Stimulated activated CD8-positive, alpha-beta memory T cell treated with anti-CD3 and anti-CD28 coated beads, Interleukin-15, amount 100 ng/mL, for 24 hours (primary cell): ENCODE measurements around the gene PCNX2.

ENCODE experiments used
- DNase-seq: peaks from one replicate; pipeline ENCODE4 v3.0.0-alpha.2; 2020; ENCODE audit warnings: low read depth

The PCNX2 gene

GRCh38 chr1:233061265-233061664, 234.3 kb downstream of the PCNX2 start:
- DNase-seq = no peak

- DNase-seq = no peak
Measured at GRCh38 chr1:233060461-233060994, 235.0 kb downstream of the PCNX2 start.

- no peak for DNase-seq
Measured at GRCh38 chr1:233057836-233058235, 237.7 kb downstream of the PCNX2 start.

- DNase-seq = no peak
Measured at GRCh38 chr1:233055879-233056641, 239.5 kb downstream of the PCNX2 start.

- no peak for DNase-seq
Measured at GRCh38 chr1:233045588-233045987, 249.9 kb downstream of the PCNX2 start.

- no peak for DNase-seq
Measured at GRCh38 chr1:233042834-233043233, 252.7 kb downstream of the PCNX2 start.

- no peak for DNase-seq
Measured at GRCh38 chr1:233040494-233040893, 255.0 kb downstream of the PCNX2 start.

- no peak for DNase-seq
Measured at GRCh38 chr1:233038581-233038980, 256.9 kb downstream of the PCNX2 start.

- DNase-seq = no peak
Measured at GRCh38 chr1:233037843-233038242, 257.7 kb downstream of the PCNX2 start.

- no peak for DNase-seq
Measured at GRCh38 chr1:233034836-233035235, 260.7 kb downstream of the PCNX2 start.

GRCh38 chr1:233033361-233033760, 262.2 kb downstream of the PCNX2 start:
- no peak for DNase-seq

- no peak for DNase-seq
Measured at GRCh38 chr1:233032916-233033315, 262.6 kb downstream of the PCNX2 start.

GRCh38 chr1:233031521-233031920, 264.0 kb downstream of the PCNX2 start:
- DNase-seq = no peak

- DNase-seq = no peak
Measured at GRCh38 chr1:233027046-233027445, 268.5 kb downstream of the PCNX2 start.

- no peak for DNase-seq
Measured at GRCh38 chr1:233025567-233025966, 270.0 kb downstream of the PCNX2 start.

GRCh38 chr1:233025157-233025556, 270.4 kb downstream of the PCNX2 start:
- DNase-seq = no peak

GRCh38 chr1:233024199-233024598, 271.3 kb downstream of the PCNX2 start:
- no peak for DNase-seq

GRCh38 chr1:233022246-233022645, 273.3 kb downstream of the PCNX2 start:
- DNase-seq = no peak

- no peak for DNase-seq
Measured at GRCh38 chr1:233020426-233020825, 275.1 kb downstream of the PCNX2 start.

- no peak for DNase-seq
Measured at GRCh38 chr1:233019778-233020325, 275.7 kb downstream of the PCNX2 start.

GRCh38 chr1:233019083-233019482, 276.4 kb downstream of the PCNX2 start:
- no peak for DNase-seq

- DNase-seq = no peak
Measured at GRCh38 chr1:233016798-233017197, 278.7 kb downstream of the PCNX2 start.

- DNase-seq = no peak
Measured at GRCh38 chr1:233015965-233016364, 279.6 kb downstream of the PCNX2 start.

- no peak for DNase-seq
Measured at GRCh38 chr1:233012021-233012420, 283.5 kb downstream of the PCNX2 start.
